MM.1S (cell line): ENCODE results near the gene SLC7A6.

Source experiments
- CTCF ChIP-seq: fragments of 300-600 bp; sonication (generic); IDR thresholded peaks from 2 replicates; pipeline ENCODE4 v1.5.1; 2016; ENCODE audit warnings: antibody characterized with exemption, low read length, mixed read lengths
- EZH2 ChIP-seq: fragments of 300-600 bp; sonication (generic); optimal IDR thresholded peaks from 2 replicates; pipeline ENCODE3; 2017; ENCODE audit warnings: low read depth, mild to moderate bottlenecking, antibody characterized with exemption, low read length, mixed read lengths

- TF ChIP-seq CTCF, result no peak
- TF ChIP-seq EZH2, result no peak
Measured at GRCh38 chr16:68275611-68276191, 11.4 kb downstream of the SLC7A6 start.
